Right ventricle myocardium superior (tissue), 1 donor: ENCODE measurements around the gene C3orf18. TPM values are rescaled to one million over a fixed set of nuclear protein-coding genes. Genes with fewer than 3 reads are reported as not detected.

Source experiments
- ATAC-seq: fragments of 200-7000 bp; cut with Tn5 transposase; one replicate; pipeline ENCODE4 v1.9.1; 2020; ENCODE audit warnings: mild to moderate bottlenecking; ENCODE audit not compliant: poor library complexity
- DNase-seq: peaks from one replicate; pipeline ENCODE4 v3.0.0-alpha.2; 2020
- intact Hi-C: fragments of 100-400 bp; cut with DNase I; formaldehyde crosslinking; loops from one replicate; pipeline ENCODE4 v1.11.2; 2022
- total RNA-seq: library from RNA; stranded (reverse); fragmentation: NEBNext Ultra II Directional; extraction: Animal tissue kit (Norgen Biotek cat#: 25700); gene quantifications from one replicate; pipeline ENCODE4 v1.2.1, GENCODE V29; 2021
- donor health status: DM: no; HTN: yes; CAD: no; lungs with severe emphysema.

The C3orf18 gene
- total RNA-seq, 1 donor from 2014 or later: 53.1 TPM

DNA sequence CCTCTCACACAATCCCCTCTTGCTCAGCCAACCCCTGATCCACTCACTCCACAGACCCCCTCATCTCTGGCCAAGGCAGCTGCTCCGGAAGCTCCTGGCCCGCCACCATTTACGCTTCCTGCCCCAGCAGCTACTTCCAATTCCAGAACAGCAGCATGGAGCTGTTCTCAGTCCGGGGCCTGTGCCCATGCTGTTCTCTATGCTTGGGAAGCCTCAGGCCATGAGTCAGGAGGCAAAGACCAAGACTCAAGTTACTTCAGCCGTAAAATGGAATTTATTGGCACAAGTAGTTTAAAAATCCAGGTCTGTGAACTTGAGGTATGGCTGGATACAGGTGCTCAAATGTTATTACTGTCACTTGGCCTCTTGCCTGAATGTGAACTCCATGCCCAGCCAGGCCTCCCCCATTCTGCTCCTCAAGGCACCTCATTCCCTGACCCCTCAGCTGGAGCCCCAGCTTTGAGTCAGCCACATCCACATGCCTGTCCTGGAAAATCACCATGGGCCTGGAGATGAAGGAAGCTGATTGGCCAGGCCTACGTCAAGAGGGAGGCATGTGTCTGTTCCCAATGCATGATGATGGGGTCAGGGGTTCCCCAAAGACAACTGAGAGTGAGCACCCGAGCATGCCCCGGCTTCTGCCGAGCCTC lies 32.7 kb downstream of the C3orf18 start:
- intact Hi-C loops: no loop called here
- ATAC-seq (no peak), DNase-seq (no peak)

DNA sequence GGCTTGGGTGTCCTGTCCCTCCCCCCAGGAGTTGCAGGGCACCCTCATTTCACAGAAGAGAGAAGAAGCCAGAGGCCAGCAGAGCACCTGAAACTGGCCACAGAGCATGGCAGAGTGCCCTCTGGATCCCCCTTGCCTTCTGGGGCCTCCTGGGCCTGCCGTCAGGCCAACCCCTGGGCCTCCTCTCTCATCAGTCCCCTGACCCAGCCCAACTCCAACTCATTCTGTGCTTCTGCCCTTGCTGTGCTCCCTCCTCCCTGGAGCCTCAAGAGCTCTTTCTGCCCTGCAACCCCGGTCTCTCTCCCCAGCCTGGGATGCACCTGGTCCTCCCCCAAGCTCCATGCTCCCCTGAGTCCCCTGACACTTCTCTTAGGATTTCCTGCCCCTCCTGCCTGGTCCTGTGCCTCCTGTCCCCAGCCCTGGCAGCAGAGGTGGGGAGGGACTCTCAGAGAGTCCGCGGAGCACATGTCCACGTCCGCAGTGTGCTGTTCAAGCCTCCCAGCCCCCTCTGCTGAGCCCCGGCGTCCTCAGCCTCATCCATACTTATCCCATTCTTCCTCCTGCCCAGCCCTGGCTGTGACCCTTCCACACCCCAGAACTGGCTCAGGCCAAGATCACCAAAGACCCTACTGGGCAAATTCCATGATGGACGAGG lies 33.6 kb downstream of the C3orf18 start:
- intact Hi-C loops: no loop called here

DNA sequence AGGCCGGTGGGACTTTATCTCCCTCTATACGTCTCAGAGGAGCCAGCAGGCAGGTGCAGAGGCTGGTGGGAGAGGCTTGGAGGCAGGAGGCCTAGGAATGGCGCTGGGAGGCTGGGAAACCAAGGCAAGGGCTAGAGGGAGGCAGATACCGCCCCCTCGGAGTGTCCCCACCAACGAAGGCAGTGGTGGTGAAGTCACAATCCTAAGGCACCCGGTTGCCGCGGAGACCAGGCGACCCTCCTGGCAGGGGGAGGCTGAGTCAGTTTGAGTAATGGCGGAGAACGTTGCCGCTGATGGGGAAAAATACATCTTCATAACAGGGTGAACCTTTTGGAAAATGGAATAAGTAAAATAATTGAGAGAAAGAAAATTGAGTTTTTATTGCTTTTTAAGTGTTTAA lies 34.2 kb downstream of the C3orf18 start:
- intact Hi-C loops: no loop called here
- DNase-seq (no peak), ATAC-seq (no peak)

More for the DNA sequence above, 33.6 kb downstream of the C3orf18 start:
- DNase-seq (no peak), ATAC-seq (no peak)

DNA sequence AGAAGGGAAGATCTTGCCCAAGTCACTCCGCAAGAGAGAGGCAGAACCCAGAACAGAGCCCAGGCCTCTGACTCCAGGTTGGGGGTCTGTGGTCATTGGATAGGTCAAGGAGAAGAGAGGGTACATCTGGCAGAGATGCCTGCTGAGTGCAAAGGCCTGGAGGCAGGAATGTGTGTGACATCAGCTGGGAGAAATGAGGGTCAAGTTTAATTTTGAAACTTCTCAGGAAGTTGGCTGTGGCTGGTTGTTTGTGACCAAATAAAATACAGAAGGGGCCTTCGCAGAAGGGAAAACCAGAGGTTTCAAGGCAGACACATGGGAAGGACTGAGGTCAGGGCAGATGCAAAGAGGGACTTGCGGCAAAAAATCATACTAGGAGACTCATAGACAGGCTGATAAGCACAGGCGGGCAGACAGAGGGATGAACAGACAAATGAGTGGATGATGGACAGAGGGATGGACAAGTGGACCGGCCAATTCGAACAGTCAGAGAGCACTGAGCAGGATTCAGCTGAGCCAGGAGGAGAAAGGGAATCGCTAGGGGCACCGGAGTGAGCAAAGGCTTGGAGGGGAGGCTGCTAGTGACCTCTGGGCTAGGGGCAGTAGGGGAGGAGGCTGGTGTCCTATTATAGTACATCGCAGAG lies 35.4 kb downstream of the C3orf18 start:
- intact Hi-C loops: no loop called here
- ATAC-seq (no peak), DNase-seq (no peak)

DNA sequence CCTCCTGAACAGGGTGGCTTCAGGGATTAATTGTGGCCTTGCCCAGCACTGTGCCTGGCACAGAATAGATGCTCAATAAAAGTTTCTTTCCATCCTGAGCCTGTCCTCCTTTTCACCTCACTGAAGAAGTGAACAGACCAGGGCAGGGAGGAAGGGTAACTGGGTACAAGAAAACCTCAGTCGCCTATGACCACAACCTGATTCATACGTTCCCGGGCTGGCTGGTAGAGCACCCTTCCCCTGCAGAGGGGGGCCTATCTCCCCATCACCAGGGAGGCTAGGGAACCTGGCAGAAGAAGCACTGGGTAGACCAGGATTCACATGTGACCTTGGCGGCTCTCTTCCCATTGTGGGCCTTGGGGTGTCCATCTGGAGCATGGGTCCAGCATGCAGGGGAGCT lies 36.3 kb downstream of the C3orf18 start:
- DNase-seq: no peak
- intact Hi-C loops: no loop called here
- no peak for ATAC-seq

DNA sequence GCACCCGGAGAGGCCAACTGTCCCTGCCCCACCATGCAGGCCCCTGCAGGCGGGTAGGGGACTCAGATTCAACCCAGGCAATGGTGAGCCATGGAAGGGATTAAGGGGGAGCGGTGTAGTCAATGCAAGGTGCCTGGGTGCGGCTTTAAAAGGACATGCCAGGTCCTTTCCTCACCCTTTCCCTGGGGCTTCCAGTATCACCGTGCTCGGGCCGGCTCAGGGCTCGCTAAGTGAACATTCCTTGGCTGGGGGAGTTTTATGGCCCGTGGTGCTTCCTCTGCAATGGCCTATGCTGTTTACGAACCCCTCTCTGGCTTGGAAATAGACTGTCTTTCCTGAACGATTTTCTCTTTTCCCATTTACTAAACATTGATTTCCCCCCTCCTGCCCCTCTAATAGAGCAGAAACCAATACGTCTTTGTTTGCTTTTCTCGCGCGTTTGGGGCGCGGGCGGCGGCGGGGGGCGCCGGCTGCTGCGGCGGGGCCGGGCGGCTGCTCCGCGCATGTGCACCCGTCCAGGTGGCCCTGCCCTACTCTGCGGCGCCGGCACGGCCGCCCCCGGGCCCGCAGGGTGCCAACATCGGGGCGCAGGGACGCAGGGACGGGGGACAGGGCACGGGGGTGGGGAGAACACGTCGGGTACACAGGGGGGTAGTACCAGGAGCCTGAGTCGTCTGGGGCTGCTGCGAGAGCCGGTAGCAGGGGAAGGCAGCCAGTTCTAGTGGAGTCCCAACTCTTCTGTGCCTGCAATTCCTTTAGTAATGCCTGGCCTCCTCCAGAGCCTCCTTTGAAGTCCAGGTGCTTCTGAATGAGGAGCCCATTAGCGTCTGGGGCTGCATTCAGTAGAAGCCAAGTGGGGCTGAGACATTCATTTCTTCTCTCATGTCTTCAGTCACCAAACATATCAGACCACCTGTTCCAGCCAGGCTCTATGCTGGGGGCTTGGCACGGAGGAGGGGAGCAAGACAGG lies 37.3 kb downstream of the C3orf18 start:
- ATAC-seq: no peak
- DNase-seq: no peak

DNA sequence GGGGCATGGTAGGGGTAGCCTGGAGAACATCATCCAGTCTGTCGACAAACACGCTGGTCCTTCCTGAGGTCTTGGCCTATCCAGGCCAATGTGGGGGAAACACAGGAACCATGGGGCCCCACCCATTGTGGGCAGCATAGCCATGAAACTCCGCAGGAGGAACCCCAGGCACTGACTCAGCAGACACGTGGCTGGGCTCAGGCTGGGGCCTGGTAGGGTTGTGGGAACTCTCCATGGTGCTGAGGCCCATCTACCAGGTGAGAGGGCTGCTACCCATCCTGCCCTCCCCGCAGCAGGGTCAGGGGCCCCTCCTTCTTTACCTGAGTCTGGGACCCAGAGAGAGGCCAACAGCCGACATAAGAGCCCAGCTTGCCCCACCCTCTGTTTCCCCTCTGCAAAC lies 41.6 kb downstream of the C3orf18 start:
- ATAC-seq (peak; percentile 58), DNase-seq (peak; percentile 58)
- intact Hi-C loops: no loop called here

More for the DNA sequence above, 37.3 kb downstream of the C3orf18 start:
- intact Hi-C loops: no loop called here

DNA sequence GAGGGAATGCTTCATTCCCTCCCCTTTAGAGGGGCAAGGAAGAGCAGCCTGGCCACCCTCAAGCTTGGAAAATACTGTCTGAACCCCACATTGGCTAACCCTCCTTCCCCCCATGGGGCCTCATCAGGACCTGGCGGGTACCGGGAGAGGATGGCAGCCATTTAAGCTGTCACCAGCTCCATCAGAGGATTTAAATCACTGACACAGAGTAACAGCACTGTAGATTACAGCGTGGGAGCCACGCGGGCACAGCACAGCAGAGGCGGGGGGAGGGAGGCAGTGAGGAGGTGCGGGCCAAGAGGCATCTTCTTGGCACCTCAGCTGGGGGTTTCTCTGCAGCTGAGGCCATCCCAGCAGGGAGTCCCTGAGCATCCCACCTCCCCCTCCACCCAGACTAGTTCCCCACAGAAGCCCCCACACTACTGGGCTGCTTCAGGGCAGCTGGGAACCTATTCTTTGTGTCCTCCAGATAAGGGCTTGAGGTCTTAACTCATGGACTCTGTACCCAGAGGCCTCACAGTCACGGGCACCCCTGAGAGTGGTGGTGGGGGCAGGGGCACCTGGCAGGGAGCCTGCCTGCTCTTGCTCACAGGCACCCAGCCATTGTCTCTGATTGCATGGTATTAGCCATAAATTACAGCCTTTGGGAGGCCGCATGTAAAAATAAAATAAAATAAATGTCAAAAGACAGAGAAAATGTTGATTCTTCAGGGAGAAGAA lies 42.2 kb downstream of the C3orf18 start:
- DNase-seq (no peak), ATAC-seq (no peak)
- intact Hi-C loops: no loop called here

DNA sequence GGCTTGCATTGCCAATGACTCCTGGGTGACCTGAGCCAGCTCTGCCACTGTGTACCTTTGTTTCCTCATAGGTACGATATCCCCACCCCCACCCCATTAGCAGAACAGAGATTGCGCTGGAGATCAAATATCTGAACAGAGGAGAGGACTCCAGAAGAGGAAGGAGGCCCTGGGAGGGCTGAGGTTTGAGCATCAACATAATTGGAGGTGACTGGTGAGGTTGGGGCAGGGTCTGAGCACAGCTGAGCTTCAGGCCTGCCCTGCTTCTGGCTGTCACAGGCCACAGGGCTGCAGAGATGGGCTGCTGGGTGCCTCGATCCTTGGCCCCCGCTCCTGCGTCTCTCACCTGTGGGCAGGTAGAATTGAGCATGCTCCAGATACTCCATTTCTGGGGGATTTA lies 42.8 kb downstream of the C3orf18 start:
- intact Hi-C loops: no loop called here
- no peak for DNase-seq
- no peak for ATAC-seq

DNA sequence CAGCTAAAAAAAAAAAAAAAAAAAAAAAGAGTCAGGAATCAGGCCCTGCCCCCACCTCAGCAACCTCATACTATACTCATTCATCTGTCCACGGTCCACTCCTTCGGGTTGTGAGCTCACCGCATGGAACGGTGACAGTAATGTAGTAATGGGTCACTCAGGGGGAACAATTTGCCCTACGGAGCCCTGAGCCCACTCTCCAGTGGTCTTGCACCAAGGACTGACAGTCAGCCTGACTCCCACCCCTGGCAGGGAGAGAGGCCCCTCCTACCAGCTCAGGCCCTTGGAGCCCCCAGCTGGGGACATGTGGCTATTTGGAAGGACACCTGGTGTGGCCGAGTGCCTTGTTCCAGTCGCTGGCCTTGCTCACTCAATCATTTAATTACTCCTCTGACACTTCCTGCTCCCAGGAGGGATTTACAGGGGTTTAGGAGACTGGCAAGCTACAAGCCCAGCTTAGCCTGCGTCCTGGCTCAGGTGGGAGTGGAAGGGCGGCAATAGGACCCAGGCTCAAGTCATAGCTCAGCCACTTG lies 44.2 kb downstream of the C3orf18 start:
- intact Hi-C loops: no loop called here
- ATAC-seq (no peak), DNase-seq (no peak)

DNA sequence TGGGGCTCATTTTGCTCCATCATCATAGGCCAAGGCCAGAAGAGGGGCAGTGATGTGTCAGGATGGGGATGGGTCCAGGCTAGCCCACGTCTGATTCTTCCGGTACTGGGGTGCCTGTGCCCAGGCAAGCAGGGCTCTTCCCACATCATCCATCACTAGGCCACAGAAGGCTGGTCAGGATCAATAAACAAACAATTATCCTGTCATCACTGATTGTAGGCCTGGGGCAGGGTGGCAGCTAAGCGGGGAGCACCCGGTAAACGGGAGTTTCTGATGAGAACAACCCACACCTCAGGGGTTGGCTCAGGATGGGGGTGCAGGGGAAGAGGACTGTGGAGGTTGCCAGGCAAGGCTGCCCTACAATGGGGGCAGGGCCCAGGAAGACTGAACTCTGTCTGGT lies 46.0 kb downstream of the C3orf18 start:
- intact Hi-C loops: no loop called here
- ATAC-seq (no peak), DNase-seq (no peak)

DNA sequence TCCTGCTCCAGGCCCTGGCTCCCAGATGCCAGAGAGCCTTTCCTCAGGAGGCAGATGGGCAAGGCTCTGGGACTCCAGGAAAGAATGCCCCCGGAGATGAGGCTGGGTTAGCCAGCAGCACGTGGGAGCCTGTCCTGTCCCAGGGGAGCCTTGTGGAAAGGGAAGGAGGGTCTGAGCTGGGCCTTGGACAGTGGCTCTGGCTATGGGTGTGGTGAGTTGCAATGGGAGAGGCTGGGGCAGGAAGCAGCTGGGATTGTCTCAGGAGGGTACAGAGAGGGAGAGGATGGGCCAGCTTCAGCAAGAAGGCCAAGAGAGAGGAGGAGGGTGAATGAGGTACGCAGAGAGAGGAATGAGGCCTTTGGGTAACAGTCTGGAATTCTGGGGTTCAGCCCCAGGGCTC lies 46.7 kb downstream of the C3orf18 start:
- no peak for ATAC-seq
- DNase-seq: no peak
- intact Hi-C loops: no loop called here

DNA sequence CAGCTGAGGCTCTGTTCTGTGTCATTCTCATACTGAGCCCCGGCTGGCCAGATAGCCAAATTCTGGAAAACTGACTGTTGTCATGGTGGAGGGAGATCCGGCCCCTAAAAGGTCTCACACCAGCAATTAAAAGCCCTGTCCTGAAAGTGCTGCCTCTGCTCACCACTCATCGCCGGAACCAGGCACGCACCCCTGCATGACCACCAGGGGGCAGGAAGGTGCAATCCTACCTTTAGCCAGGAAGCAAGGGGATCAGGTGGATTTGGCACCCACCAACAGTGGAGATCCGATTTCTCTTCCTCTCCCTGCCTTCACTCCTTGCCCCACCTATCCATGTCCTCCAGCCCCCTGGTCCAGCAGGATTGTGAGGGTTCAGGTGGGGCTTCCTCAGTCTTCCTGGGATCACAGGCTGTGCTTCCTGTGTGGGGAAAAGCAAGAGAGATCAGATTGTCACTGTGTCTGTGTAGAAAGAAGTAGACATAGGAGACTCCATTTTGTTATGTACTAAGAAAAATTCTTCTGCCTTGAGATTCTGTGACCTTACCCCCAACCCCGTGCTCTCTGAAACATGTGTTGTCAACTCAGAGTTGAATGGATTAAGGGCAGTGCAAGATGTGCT lies 48.0 kb downstream of the C3orf18 start:
- intact Hi-C loops: no loop called here
- ATAC-seq: peak; percentile 55
- peak; percentile 64 for DNase-seq

DNA sequence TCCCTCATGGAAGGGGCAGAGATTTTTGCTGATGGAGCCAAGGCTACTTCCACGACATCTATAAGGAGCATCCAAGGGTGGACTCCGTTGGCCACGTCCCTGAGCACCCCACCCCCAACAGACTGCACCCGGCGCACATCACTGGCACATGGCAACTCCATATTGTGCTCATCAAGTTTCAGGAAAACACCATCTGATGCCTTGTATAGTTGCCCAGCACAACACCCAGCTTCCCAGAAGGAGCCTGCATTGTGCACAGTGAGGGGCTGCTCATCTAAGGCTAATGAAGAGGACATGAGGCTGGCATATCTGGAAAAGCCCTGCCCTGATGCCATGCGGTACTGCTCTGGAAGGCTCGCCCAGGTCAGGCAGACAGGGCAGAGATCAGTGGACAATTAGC lies 49.1 kb downstream of the C3orf18 start:
- ATAC-seq (no peak), DNase-seq (no peak)
- intact Hi-C loops: no loop called here

DNA sequence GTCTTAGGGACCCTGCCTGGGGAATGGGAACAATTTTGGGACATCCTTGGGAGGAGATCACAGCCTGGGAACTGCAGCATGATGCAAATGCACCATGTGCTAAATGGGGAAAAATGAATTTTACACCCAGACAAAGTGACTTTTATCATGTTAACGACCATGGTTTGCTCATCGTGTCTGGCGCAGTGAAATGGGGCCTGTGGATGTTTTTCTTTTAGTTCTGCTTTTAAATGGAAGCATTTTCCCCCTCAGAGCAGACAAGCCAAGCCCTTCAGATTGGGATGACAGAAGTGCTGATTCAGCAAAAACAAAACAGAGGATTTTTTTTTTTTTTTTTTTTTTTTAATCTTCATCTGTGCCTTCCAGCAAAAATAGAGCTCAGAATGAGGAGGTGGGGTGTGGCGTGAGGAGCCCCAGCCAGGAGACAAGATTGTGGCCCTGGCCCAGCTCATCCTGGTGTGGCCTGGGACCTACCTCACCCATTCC lies 49.8 kb downstream of the C3orf18 start:
- ATAC-seq (no peak), DNase-seq (no peak)
- intact Hi-C loops: no loop called here

DNA sequence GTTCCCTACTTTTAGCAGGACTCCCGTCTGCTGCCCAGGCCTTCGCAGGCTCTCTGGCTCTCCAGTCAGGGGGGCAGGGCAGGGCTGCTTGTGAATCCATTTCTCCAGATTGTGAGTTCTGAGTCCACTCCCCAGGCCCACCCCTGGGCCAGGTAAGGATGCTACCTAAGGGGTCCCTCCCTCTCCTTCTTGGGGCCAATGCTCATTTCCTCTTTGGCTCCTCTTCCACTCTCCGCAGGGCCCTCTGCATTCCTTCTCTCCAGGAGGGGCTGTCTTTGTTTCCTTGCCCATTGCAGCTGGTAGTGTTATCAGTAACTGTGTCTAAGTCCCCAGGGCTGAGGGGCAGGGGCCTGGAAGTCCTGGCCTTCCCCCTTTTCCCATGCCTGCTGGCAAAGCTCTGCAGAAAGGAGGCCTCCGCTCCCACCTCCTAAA lies 51.1 kb downstream of the C3orf18 start:
- intact Hi-C loops: no loop called here

DNA sequence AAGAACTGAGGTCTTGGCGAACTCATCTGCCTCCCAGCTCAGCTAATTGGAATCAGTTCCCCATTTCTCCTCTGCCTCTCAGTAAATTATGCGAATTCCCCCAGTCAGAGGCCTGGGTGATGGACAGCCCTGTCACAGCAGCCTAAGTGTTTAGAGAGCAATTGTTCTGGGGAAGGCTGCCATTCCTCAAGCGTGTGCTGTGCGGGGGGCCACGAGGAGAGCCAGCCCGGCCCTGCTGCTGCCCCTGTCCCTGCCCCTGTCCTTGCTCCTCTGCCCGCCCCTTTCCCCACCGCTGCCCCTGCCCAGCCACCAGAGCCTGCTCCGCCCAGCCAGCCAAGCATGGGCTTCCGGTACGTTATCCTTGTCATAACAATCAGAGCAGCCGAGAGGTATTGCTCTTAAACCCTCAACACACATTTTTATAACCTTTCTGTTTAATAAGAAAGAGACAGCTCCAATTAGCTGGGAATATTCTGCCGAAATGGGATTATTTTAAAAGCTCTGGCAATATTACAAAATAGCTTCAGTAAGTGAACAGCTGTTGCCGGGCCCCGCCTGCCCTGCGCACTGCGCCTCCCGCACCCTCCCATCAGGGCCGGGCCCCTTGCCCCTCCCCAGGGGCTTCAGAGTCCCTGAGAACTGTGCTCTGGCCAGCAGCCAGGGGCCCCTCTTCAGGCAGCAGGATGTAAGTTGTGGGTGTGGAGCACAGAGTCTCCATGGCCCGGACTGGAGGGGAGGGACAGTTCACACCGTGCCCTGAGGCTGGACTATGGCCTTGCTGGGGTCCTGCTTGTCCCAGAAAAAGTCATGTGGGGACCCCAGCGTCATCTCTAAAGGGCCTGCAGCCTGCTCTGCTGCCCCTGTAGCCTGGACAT lies 51.7 kb downstream of the C3orf18 start:
- intact Hi-C loops: no loop called here
- ATAC-seq (peak; percentile 80), DNase-seq (peak; percentile 78)

More for the DNA sequence above, 51.1 kb downstream of the C3orf18 start:
- ATAC-seq (peak; percentile 27), DNase-seq (no peak)
